PFSK-1 (cell line): ENCODE data around the gene ZGPAT.
A peak's percentile ranks its signal among the peaks of the same experiment; 100 is the strongest.

ENCODE experiments used
- FOXP2 ChIP-seq: optimal IDR thresholded peaks from 2 replicates; pipeline ENCODE3; 2011; ENCODE audit warnings: borderline replicate concordance, control low read depth, inconsistent platforms; ENCODE audit not compliant: insufficient read depth; ENCODE audit errors: extremely low read length, extremely low read depth
- POLR2AphosphoS5 ChIP-seq: IDR thresholded peaks from 2 replicates; pipeline ENCODE4 v1.6.1; 2012; ENCODE audit warnings: low read depth, mild to moderate bottlenecking, control low read depth, low read length, moderate library complexity
- SIN3A ChIP-seq: IDR thresholded peaks from 2 replicates; pipeline ENCODE4 v1.6.1; 2012; ENCODE audit warnings: mild to moderate bottlenecking, low read length, moderate library complexity, borderline replicate concordance; ENCODE audit not compliant: insufficient read depth
- TAF1 ChIP-seq: IDR thresholded peaks from 2 replicates; pipeline ENCODE4 v1.6.1; 2012; ENCODE audit warnings: low read length, control low read depth, borderline replicate concordance; ENCODE audit not compliant: insufficient read depth
- TF ChIP-seq, protein P1 (sequence below), 2 experiments: IDR thresholded peaks; 2 replicates each; pipeline versions ENCODE4 v1.6.1 to v1.8.0; 2011 to 2012; ENCODE audit warnings: low read depth in 2 of 2, low read length in 2 of 2, control low read depth in 1 of 2, inconsistent platforms in 1 of 2, mild to moderate bottlenecking in 1 of 2, moderate library complexity in 1 of 2; ENCODE audit not compliant: insufficient read depth in 1 of 2

ZGPAT gene

DNA sequence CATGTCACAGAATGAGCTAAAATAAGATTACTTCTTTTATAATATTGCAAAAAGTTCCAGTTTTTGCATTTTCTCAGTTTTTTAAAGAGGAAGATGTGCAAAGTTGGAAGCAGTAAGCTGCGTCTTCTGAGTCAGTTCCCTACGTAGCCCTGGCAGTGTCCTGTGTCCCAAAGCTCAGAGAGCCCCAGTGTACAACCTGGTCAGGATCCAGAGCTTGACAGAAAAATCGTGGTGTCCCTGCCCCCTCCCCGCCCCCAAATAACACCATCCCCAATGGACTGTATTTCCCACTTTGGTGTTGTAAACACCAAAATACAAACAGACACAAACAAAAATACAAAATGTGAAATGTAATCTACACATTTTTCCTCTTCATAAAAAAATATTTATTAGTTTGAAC, 36.3 kb downstream of the ZGPAT start:
- no peak for TF ChIP-seq FOXP2
- no peak for TF ChIP-seq POLR2AphosphoS5
- TF ChIP-seq TAF1: no peak
- no peak for TF ChIP-seq SIN3A
- TF ChIP-seq, protein P1, sequence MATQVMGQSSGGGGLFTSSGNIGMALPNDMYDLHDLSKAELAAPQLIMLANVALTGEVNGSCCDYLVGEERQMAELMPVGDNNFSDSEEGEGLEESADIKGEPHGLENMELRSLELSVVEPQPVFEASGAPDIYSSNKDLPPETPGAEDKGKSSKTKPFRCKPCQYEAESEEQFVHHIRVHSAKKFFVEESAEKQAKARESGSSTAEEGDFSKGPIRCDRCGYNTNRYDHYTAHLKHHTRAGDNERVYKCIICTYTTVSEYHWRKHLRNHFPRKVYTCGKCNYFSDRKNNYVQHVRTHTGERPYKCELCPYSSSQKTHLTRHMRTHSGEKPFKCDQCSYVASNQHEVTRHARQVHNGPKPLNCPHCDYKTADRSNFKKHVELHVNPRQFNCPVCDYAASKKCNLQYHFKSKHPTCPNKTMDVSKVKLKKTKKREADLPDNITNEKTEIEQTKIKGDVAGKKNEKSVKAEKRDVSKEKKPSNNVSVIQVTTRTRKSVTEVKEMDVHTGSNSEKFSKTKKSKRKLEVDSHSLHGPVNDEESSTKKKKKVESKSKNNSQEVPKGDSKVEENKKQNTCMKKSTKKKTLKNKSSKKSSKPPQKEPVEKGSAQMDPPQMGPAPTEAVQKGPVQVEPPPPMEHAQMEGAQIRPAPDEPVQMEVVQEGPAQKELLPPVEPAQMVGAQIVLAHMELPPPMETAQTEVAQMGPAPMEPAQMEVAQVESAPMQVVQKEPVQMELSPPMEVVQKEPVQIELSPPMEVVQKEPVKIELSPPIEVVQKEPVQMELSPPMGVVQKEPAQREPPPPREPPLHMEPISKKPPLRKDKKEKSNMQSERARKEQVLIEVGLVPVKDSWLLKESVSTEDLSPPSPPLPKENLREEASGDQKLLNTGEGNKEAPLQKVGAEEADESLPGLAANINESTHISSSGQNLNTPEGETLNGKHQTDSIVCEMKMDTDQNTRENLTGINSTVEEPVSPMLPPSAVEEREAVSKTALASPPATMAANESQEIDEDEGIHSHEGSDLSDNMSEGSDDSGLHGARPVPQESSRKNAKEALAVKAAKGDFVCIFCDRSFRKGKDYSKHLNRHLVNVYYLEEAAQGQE (IDR thresholded peaks at IDR 0.05; ENCODE audit: insufficient read depth in 1 of 2, low read depth in 2 of 2, low read length in 2 of 2): no peak

DNA sequence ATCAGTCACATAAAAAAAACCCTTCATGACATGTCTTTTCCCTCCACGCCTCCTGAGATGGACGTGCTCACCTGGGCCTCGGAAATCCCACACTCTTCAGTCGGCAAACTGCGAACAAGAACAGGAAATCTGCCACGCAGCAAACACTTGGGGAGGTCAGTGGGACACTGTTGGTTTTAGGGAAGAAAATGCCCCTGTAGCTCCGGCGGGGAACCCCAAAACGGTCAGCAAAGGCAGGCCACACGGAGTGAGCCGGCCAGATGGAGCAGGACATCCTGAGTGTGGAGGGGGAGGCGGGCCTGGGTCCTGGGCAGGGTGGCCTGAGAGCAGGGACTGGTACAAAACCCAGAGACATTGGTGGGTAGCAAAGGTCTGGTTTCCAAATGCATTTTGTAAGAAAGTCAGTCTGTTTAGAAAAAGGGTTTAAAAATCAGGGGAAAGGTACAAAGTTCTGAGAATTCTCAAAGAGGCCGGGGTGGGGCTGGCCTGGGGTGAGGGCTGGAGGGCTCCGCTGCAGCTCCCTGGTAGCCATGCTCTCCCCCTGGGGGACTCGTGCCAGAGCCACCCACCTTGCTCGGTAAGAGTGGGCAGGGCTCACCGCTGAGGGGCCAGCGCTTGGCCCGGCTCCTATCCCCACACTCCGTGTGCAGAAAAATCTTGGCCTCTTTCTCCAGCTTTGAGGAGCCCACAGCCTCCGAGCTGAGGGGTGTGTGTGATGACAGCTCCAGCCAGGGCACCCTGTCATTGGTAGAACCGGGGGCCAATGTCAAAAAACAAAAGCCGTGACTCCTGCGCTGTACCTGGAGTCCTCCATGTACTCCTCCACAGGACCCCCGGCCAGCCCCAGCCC, 37.0 kb downstream of the ZGPAT start:
- TF ChIP-seq FOXP2 (no peak), POLR2AphosphoS5 (peak; percentile 47)

DNA sequence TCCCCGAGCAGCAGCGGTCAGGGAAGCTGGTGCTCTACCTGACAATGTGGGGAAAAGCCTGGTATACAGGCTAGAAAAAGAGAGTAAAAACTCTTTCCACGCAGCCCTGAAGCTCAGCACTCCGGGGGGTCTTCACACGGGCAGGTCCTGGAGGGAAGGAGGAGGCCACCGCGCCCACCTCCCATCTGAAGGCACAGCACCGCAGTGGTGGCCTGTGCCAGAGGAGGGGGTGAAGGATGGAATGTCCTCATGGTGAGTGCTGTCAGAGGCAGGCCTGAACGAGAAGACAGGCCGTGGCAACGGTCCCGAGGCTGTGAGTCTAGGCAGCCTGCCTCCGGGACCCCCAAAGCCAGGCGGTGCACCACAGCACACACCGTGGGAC, 37.6 kb downstream of the ZGPAT start:
- no peak for TF ChIP-seq POLR2AphosphoS5
- no peak for TF ChIP-seq TAF1
- no peak for TF ChIP-seq FOXP2
- TF ChIP-seq, protein P1 (IDR thresholded peaks at IDR 0.05; ENCODE audit: insufficient read depth in 1 of 2, low read depth in 2 of 2, low read length in 2 of 2): no peak
- TF ChIP-seq SIN3A: no peak

DNA sequence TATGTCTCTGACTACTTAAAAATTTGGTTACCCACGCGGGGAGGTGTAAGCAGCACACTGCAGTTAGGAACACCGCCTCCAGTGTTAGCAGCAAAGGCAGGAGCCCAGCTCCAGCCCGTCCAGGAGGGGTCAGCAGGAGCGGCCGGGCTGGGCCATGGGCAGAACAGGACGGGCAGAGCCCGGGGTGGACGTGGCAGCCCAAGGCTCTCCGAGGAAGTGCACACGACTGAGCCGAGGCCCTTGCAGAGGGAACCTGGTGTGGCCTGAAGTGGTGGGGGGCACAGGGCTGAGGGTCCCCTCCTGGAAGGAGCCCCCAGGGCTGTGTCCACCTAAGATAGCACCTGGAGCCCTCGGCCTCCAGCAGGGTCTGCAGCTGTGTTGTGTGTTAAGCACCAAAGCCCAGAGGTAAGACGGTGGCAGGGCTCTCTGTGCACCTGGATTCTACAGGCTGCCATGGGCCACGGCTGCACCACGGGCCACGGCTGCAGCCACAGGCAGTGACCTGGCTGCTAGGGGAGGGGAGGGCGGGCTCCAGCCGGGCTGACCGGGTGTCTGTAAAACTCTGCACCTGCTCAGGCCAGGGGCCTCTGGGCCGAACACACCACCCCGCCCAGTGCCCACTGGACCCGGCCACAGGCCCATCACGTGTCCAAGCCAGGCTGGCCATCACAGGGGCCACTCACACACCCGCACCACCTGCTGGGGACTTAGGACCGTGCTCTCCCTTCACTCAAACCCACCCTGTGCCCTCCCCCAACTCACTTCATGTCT, 38.3 kb downstream of the ZGPAT start:
- TF ChIP-seq SIN3A: no peak
- TF ChIP-seq, protein P1 (IDR thresholded peaks at IDR 0.05; ENCODE audit: insufficient read depth in 1 of 2, low read depth in 2 of 2, low read length in 2 of 2): no peak
- TF ChIP-seq TAF1: no peak
- no peak for TF ChIP-seq POLR2AphosphoS5
- TF ChIP-seq FOXP2: no peak

DNA sequence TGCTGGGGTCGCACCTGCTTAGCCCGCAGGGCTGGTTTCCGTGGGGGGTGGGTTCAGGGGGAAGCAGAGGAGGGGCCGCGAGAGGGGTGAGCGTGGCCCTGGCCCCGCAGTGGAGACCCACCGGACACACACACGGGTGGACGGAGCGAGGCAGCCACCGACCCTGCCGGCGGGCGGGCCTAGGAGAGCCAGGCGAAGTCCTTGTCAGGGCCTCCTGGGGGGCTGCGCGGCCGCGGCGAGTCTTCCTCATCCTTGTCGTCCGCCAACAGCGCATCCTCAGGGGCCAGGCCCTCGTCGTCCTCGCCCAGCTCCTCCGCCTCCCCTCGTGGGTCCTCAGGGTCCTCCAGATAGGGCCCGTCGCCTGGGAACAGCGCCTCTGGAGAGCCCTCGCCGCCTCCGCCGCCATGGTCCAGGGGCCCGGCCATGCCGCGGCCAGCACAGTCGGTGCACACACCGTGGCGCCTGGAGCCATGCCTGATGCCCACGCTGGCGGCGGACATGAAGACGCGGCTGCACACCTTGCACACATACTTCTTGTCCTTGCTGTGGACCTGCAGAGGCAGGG, 39.0 kb downstream of the ZGPAT start:
- TF ChIP-seq FOXP2 (no peak), POLR2AphosphoS5 (no peak), TAF1 (no peak)
- TF ChIP-seq, protein P1 (IDR thresholded peaks at IDR 0.05; ENCODE audit: insufficient read depth in 1 of 2, low read depth in 2 of 2, low read length in 2 of 2): no peak
